Lung (tissue), 16 donors: ENCODE data around the gene ORC3. TPM values are rescaled to one million over a fixed set of nuclear protein-coding genes. Genes with fewer than 3 reads are reported as not detected.
A peak's percentile ranks its signal among the peaks of the same experiment; 100 is the strongest.

Experiments
- ATAC-seq: fragments of 200-7000 bp; cut with Tn5 transposase; one replicate; pipeline ENCODE4 v1.9.1; 2020; ENCODE audit warnings: moderate number of reproducible peaks; ENCODE audit not compliant: insufficient read depth, low FRiP score
- DNase-seq, 3 donors: peaks; one replicate each; pipeline ENCODE4 v3.0.0-alpha.2; 2013 to 2017
- H3K27ac ChIP-seq, 2 donors: one replicate each; pipeline ENCODE4 v1.5.1; 2013; ENCODE audit warnings: mild to moderate bottlenecking in 2 of 2, moderate library complexity in 2 of 2, control low read depth in 1 of 2, inconsistent platforms in 1 of 2, low read depth in 1 of 2, low read length in 1 of 2
- H3K27me3 ChIP-seq, 3 donors: one replicate each; pipeline ENCODE4 v1.5.1; 2013; ENCODE audit warnings: low read length in 2 of 3; ENCODE audit not compliant: control insufficient read depth in 3 of 3, insufficient read depth in 3 of 3
- H3K36me3 ChIP-seq, 4 donors: one replicate each; pipeline ENCODE4 v1.5.1; 2013; ENCODE audit warnings: low read length in 4 of 4, mild to moderate bottlenecking in 1 of 4, moderate library complexity in 1 of 4; ENCODE audit not compliant: control insufficient read depth in 4 of 4, insufficient read depth in 4 of 4
- H3K4me1 ChIP-seq, 5 donors: one replicate each; pipeline ENCODE4 v1.5.1; 2013; ENCODE audit warnings: low read length in 5 of 5, mild to moderate bottlenecking in 2 of 5, moderate library complexity in 1 of 5; ENCODE audit not compliant: control insufficient read depth in 5 of 5, insufficient read depth in 5 of 5
- H3K4me3 ChIP-seq: one replicate; pipeline ENCODE4 v1.5.1; 2013; ENCODE audit warnings: mild to moderate bottlenecking, control low read depth, moderate library complexity
- H3K9ac ChIP-seq, 2 donors: one replicate each; pipeline ENCODE4 v1.5.1; 2013; ENCODE audit warnings: low read length in 2 of 2, control low read depth in 1 of 2; ENCODE audit not compliant: insufficient read depth in 1 of 2
- H3K9me3 ChIP-seq, 4 donors: one replicate each; pipeline ENCODE4 v1.5.1; 2013; ENCODE audit warnings: low read length in 3 of 4, mild to moderate bottlenecking in 1 of 4, moderate library complexity in 1 of 4; ENCODE audit not compliant: control insufficient read depth in 4 of 4, insufficient read depth in 3 of 4
- WGBS, 2 donors: extraction: QIAGEN DNeasy Blood & Tissue Kit; methylation state at CpG; one replicate each; pipeline ENCODE4 v1.1.7; 2013; 5-methylcytosine and 5-hydroxymethylcytosine counted together
- long read RNA-seq, 5 donors: transcript quantifications; one replicate each; lab custom pipeline, GENCODE V29; 2026
- polyA plus RNA-seq, 2 donors: library from polyadenylated mRNA; stranded (reverse); fragments of 200-250 nt; gene quantifications; one replicate each; pipeline ENCODE4 v1.2.1, GENCODE V29; 2013
- total RNA-seq, 2 donors: library from RNA; depleted of rRNA in 1 of 2; stranded (reverse); fragments of >200 nt in 1 of 2; gene quantifications; one replicate each; pipeline ENCODE4 v1.2.1, GENCODE V29; 2014 to 2021
- TF ChIP-seq, protein P1 (sequence below): IDR thresholded peaks from 2 replicates; pipeline ENCODE4 v1.5.1; 2012; ENCODE audit warnings: mild to moderate bottlenecking; ENCODE audit errors: control extremely low read depth, extremely low read depth
- donor health status: control.
- donor health status: control.
- donor health status: Bipolar disorder and iron deficiency.
- donor health status: healthy.
- donor health status: DM: yes; HTN: yes; CAD: no.

ORC3 gene
- total RNA-seq (10 to 100 TPM; 18.5 to 30.3 TPM), polyA plus RNA-seq (10 to 100 TPM; 12.0 to 15.0 TPM)
- long read RNA-seq, donor 1, partial matches to known transcripts = 9 of 12 reads
- long read RNA-seq, donor 1, other reads (novel, unspliced or antisense) = 0 of 12 reads
- long read RNA-seq, donor 2, partial matches to known transcripts = 0 of 4 reads
- long read RNA-seq, donor 2, other reads (novel, unspliced or antisense) = 0 of 4 reads
- long read RNA-seq, donor 3 = 0 reads
- long read RNA-seq, donor 4, partial matches to known transcripts = 5 of 6 reads
- long read RNA-seq, donor 4, other reads (novel, unspliced or antisense) = 0 of 6 reads
- long read RNA-seq, donor 5, transcript ORC3-202 (20 exons, 2,512 nt) = major isoform, 5 of 10 reads
- long read RNA-seq, donor 5, partial matches to known transcripts = 0 of 10 reads
- long read RNA-seq, donor 5, other reads (novel, unspliced or antisense) = 0 of 10 reads

DNA sequence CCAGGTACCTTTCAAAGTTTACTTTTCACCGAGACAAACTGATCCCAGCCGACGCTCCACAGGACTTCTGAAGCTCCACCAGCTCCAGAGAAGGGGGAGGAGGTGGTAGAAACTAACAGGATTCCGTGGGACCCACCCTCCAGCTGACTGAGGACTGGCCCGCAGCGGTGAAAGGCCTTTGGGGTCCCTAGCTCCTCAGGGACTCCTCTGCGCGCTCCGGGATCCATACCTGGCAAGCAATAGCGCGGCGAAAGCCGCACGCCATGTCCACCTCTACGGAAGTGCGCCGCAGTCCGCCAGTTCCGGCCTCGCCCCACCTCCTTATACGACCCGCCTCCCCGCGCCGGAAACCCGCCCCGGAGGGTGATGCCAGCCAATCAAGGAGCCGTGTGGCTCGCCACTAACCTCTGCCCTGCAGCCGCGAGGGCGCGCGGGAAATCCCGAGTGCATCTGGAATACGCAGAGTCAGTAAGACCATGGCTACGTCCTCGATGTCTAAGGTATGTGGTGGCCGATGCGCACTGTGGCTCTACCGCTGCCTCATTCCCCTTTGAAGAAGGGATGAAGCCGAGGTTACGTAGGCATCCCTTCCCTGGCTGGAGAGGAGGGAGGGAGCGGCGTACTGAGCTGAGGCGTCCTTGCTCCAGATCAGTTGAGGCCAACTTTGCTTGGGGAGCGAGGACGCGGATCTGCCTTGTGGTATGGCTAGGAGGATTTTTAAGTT, at the start of gene ORC3, which contains the start of gene RARS2:
Gene ORC3, plus strand, starts transcription at position 443 of the 724 bp plus-strand sequence. Its CDS starts 34 bp downstream, at position 477.
Gene RARS2, minus strand, starts transcription at position 295 of the 724 bp plus-strand sequence. Its CDS starts 30 bp downstream, at position 265.
- 0% methylated on average over 49 of the region's 49 CpGs for WGBS, 2 donors
- ATAC-seq = peak; percentile 100
- peaks cover 0 to 2% (median 0%) of the 10 kb centered on the region in 4 donors for H3K9me3 ChIP-seq

DNA sequence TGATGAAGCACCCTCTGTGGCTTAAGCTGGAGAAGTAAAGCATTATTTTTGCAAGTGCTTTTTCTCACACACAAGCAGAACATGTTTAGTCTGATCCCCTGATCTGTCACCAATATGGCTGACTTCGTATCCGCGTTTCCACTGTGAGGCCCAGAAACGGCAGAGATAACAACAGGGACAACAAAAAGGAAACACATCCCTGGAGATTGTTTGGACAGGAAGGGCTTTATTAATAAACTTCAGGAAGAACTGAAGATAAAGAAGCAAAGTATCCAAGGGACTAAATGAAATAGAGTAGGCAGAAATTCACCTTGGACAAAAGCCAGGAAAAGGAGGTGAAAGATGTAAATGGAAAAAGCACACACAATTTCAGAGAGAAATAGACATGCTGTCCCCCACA, 49.4 kb upstream of the ORC3 start:
- TF ChIP-seq, protein P1, sequence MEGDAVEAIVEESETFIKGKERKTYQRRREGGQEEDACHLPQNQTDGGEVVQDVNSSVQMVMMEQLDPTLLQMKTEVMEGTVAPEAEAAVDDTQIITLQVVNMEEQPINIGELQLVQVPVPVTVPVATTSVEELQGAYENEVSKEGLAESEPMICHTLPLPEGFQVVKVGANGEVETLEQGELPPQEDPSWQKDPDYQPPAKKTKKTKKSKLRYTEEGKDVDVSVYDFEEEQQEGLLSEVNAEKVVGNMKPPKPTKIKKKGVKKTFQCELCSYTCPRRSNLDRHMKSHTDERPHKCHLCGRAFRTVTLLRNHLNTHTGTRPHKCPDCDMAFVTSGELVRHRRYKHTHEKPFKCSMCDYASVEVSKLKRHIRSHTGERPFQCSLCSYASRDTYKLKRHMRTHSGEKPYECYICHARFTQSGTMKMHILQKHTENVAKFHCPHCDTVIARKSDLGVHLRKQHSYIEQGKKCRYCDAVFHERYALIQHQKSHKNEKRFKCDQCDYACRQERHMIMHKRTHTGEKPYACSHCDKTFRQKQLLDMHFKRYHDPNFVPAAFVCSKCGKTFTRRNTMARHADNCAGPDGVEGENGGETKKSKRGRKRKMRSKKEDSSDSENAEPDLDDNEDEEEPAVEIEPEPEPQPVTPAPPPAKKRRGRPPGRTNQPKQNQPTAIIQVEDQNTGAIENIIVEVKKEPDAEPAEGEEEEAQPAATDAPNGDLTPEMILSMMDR = no peak
- Histone ChIP-seq H3K27ac (no peak overlapping the region), H3K4me3 (no peak overlapping the region), H3K9ac (no peak overlapping the region), H3K9me3 (peaks cover 0 to 2% (median 0%) of the 10 kb centered on the region in 4 donors), H3K4me1 (no peaks in the 10 kb centered on the region), H3K36me3 (peaks cover 6 to 23% (median 12%) of the 10 kb centered on the region in 4 donors), H3K27me3 (no peaks in the 10 kb centered on the region)
- 51 to 81% methylated on average over 4 of the region's 4 CpGs for WGBS, 2 donors
- no peak for ATAC-seq
- peak in 2 of 3 donors; percentile 26 to 46 for DNase-seq

More for the DNA sequence above, at the start of gene ORC3, which contains the start of gene RARS2:
- peaks cover 6 to 17% (median 10%) of the 10 kb centered on the region in 5 donors for H3K4me1 ChIP-seq
- TF ChIP-seq, protein P1 = no peak
- peak within 1 kb of the TSS; percentile 75 to 92 for H3K9ac ChIP-seq
- H3K36me3 ChIP-seq = peaks cover 0 to 4% (median under 1%) of the 10 kb centered on the region in 4 donors
- peak within 1 kb of the TSS; percentile 79 to 94 for H3K27ac ChIP-seq
- H3K4me3 ChIP-seq = peak within 1 kb of the TSS; percentile 97
- peak; percentile 96 to 97 (median 96) for DNase-seq
- no peaks in the 10 kb centered on the region for H3K27me3 ChIP-seq

GRCh38 chr6:87541041-87541440, 48.9 kb upstream of the ORC3 start:
- peaks cover 0 to 2% (median 0%) of the 10 kb centered on the region in 4 donors for H3K9me3 ChIP-seq
- 88 to 92% methylated on average over 1 of the region's 1 CpG for WGBS, 2 donors
- ATAC-seq = no peak
- peaks cover 6 to 27% (median 12%) of the 10 kb centered on the region in 4 donors for H3K36me3 ChIP-seq
- no peaks in the 10 kb centered on the region for H3K4me1 ChIP-seq
- TF ChIP-seq, protein P1 = no peak
- DNase-seq = no peak
- no peaks in the 10 kb centered on the region for H3K27me3 ChIP-seq
- H3K9ac ChIP-seq = no peak overlapping the region
- H3K27ac ChIP-seq = peak overlapping the region in 1 of 2 donors; percentile 40
- H3K4me3 ChIP-seq = no peak overlapping the region
